H1 (cell line): ENCODE results near the gene IFNGR1.

Experiments
- BACH1 ChIP-seq: IDR thresholded peaks from 2 replicates; pipeline ENCODE4 v1.6.1; 2012; ENCODE audit warnings: low read length, improper control_type of control experiment
- CHD1 ChIP-seq: IDR thresholded peaks from 2 replicates; pipeline ENCODE4 v1.6.1; 2012; ENCODE audit warnings: low read depth, low read length, improper control_type of control experiment
- EGR1 ChIP-seq: IDR thresholded peaks from 2 replicates; pipeline ENCODE4 v1.6.1; 2011; ENCODE audit warnings: low read depth, low read length, borderline replicate concordance
- EZH2 ChIP-seq: fragments of 200-600 bp; sonication (generic); IDR thresholded peaks from 2 replicates; pipeline ENCODE4 v1.7.1; 2012; ENCODE audit warnings: low read depth, mild to moderate bottlenecking, moderate library complexity, low read length, inconsistent platforms; ENCODE audit not compliant: severe bottlenecking
- POLR2A ChIP-seq, 2 experiments: IDR thresholded peaks; 1 replicate in 1 of 2; 2 replicates in 1 of 2; pipeline ENCODE4 v1.6.1; 2011; ENCODE audit warnings: low read depth in 2 of 2, low read length in 2 of 2, mild to moderate bottlenecking in 2 of 2; ENCODE audit errors: control extremely low read depth in 1 of 2
- RAD21 ChIP-seq, 2 experiments: IDR thresholded peaks in 1 of 2; conservative IDR thresholded peaks in 1 of 2; 2 replicates each; pipeline ENCODE4 v1.6.1; 2011; ENCODE audit warnings: low read depth in 2 of 2, low read length in 2 of 2, improper control_type of control experiment in 1 of 2, inconsistent platforms in 1 of 2, mild to moderate bottlenecking in 1 of 2, moderate library complexity in 1 of 2
- SP2 ChIP-seq: IDR thresholded peaks from 2 replicates; pipeline ENCODE4 v1.6.1; 2012; ENCODE audit warnings: mild to moderate bottlenecking, low read length, inconsistent platforms
- TAF1 ChIP-seq: IDR thresholded peaks from 2 replicates; pipeline ENCODE4 v1.6.1; 2011; ENCODE audit warnings: mild to moderate bottlenecking, low read depth, low read length
- YY1 ChIP-seq: IDR thresholded peaks from 2 replicates; pipeline ENCODE4 v1.6.1; 2011; ENCODE audit warnings: low read depth, mild to moderate bottlenecking, low read length
- TF ChIP-seq, protein P1 (sequence below), 3 experiments: IDR thresholded peaks; 1 replicate in 2 of 3; 2 replicates in 1 of 3; pipeline versions ENCODE4 v1.5.1 to v1.6.1; 2011; ENCODE audit warnings: low read length in 3 of 3, mild to moderate bottlenecking in 3 of 3, inconsistent platforms in 2 of 3, low read depth in 1 of 3, moderate library complexity in 1 of 3; ENCODE audit not compliant: insufficient read depth in 1 of 3; ENCODE audit errors: control extremely low read depth in 1 of 3
- TF ChIP-seq, protein P2 (sequence below): IDR thresholded peaks from 2 replicates; pipeline ENCODE4 v1.6.1; 2011; ENCODE audit warnings: low read length, improper control_type of control experiment

DNA sequence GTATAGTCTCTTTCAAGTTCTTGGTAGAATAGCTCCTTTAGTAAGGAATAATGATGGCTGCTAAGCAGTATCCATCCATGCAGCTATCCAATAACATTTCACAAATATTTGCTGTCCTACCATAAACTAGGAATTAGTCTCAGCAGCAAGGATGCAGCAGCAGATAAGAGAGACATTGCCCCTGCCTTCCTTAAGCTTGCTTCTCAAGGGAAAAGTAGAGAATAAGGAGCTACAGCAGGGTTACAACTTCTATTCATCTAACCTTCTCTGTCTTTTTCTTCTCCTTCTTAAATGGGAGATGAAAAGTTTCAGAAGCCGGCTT lies 48.2 kb downstream of the IFNGR1 start:
- TF ChIP-seq RAD21 (IDR thresholded peaks at IDR 0.05 in 1 of 2, conservative IDR thresholded peaks at IDR 0.05 in 1 of 2; ENCODE audit: low read depth in 2 of 2, low read length in 2 of 2) (no peak), CHD1 (no peak), YY1 (no peak), POLR2A (IDR thresholded peaks at IDR 0.05; ENCODE audit: control extremely low read depth in 1 of 2, low read depth in 2 of 2, low read length in 2 of 2) (no peak), EZH2 (no peak), SP2 (no peak), BACH1 (no peak), TAF1 (no peak), EGR1 (no peak)
- TF ChIP-seq, protein P1, sequence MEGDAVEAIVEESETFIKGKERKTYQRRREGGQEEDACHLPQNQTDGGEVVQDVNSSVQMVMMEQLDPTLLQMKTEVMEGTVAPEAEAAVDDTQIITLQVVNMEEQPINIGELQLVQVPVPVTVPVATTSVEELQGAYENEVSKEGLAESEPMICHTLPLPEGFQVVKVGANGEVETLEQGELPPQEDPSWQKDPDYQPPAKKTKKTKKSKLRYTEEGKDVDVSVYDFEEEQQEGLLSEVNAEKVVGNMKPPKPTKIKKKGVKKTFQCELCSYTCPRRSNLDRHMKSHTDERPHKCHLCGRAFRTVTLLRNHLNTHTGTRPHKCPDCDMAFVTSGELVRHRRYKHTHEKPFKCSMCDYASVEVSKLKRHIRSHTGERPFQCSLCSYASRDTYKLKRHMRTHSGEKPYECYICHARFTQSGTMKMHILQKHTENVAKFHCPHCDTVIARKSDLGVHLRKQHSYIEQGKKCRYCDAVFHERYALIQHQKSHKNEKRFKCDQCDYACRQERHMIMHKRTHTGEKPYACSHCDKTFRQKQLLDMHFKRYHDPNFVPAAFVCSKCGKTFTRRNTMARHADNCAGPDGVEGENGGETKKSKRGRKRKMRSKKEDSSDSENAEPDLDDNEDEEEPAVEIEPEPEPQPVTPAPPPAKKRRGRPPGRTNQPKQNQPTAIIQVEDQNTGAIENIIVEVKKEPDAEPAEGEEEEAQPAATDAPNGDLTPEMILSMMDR (IDR thresholded peaks at IDR 0.05; ENCODE audit: control extremely low read depth in 1 of 3, insufficient read depth in 1 of 3, low read depth in 1 of 3, low read length in 3 of 3): no peak
- TF ChIP-seq, protein P2, sequence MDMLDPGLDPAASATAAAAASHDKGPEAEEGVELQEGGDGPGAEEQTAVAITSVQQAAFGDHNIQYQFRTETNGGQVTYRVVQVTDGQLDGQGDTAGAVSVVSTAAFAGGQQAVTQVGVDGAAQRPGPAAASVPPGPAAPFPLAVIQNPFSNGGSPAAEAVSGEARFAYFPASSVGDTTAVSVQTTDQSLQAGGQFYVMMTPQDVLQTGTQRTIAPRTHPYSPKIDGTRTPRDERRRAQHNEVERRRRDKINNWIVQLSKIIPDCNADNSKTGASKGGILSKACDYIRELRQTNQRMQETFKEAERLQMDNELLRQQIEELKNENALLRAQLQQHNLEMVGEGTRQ: no peak
